ENCODE results near the gene SLC5A6. TPM values are rescaled to one million over a fixed set of nuclear protein-coding genes. Genes with fewer than 3 reads are reported as not detected.

SLC5A6 gene
- polyA plus RNA-seq, 2 donors, result 11.4 to 13.5 TPM

DNA sequence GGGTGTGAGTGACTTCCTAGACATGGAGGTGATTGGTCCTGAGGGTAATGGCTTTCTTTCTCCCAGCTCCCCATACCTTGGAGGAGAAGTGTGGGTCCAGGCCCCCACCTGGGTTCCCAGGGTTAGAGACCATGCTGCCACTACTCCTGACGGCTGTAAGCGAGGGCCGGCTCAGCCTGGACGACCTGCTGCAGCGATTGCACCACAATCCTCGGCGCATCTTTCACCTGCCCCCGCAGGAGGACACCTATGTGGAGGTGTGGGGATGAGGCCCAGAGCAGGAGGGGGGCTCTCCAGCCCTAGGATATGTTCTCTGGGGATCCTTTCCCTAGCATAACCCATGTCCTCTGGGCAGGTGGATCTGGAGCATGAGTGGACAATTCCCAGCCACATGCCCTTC, 26.9 kb upstream of the SLC5A6 start:
- Histone ChIP-seq H3K9me3 (ENCODE audit: control insufficient read depth in 2 of 2, insufficient read depth in 1 of 2, low read depth in 1 of 2, low read length in 1 of 2) (no peaks in the 10 kb centered on the region), H3K4me3 (ENCODE audit: low read depth in 1 of 2, low read length in 2 of 2) (no peak overlapping the region), H3K27me3 (ENCODE audit: control insufficient read depth in 1 of 2, insufficient read depth in 2 of 2, low read length in 2 of 2) (no peaks in the 10 kb centered on the region), H3K27ac (ENCODE audit: low read depth in 2 of 2, low read length in 1 of 2) (no peak overlapping the region), H3K4me1 (ENCODE audit: control insufficient read depth in 2 of 2, insufficient read depth in 2 of 2, low read length in 1 of 2) (no peaks in the 10 kb centered on the region), H3K36me3 (ENCODE audit: control insufficient read depth in 2 of 2, insufficient read depth in 2 of 2, low read length in 1 of 2) (peaks cover 46 to 86% of the 10 kb centered on the region in 2 donors)
- 96 to 97% methylated on average over 8 of the region's 8 CpGs for WGBS, 2 donors

DNA sequence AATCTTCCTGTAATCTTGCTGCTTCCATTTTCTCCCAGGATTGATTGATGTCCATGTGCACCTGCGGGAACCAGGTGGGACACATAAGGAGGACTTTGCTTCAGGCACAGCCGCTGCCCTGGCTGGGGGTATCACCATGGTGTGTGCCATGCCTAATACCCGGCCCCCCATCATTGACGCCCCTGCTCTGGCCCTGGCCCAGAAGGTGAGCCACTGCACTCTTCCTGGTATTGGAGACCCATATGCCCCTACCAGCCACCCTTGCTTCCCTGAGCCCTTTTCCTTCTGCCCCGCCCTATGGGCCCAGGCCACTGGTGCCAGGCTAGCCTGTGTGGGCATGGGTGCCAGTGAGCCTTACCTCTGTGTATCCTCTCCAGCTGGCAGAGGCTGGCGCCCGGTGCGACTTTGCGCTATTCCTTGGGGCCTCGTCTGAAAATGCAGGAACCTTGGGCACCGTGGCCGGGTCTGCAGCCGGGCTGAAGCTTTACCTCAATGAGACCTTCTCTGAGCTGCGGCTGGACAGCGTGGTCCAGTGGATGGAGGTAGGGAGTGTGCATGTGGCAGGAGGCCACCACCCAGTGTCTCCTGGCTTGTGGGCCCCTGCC, 25.4 kb upstream of the SLC5A6 start:
- Histone ChIP-seq H3K36me3 (ENCODE audit: control insufficient read depth in 2 of 2, insufficient read depth in 2 of 2, low read length in 1 of 2) (peaks cover 47 to 83% of the 10 kb centered on the region in 2 donors), H3K4me1 (ENCODE audit: control insufficient read depth in 2 of 2, insufficient read depth in 2 of 2, low read length in 1 of 2) (no peaks in the 10 kb centered on the region), H3K27ac (ENCODE audit: low read depth in 2 of 2, low read length in 1 of 2) (no peak overlapping the region), H3K4me3 (ENCODE audit: low read depth in 1 of 2, low read length in 2 of 2) (no peak overlapping the region), H3K9me3 (ENCODE audit: control insufficient read depth in 2 of 2, insufficient read depth in 1 of 2, low read depth in 1 of 2, low read length in 1 of 2) (no peaks in the 10 kb centered on the region), H3K27me3 (ENCODE audit: control insufficient read depth in 1 of 2, insufficient read depth in 2 of 2, low read length in 2 of 2) (no peaks in the 10 kb centered on the region)
- 95 to 96% methylated on average over 15 of the region's 15 CpGs for WGBS, 2 donors

DNA sequence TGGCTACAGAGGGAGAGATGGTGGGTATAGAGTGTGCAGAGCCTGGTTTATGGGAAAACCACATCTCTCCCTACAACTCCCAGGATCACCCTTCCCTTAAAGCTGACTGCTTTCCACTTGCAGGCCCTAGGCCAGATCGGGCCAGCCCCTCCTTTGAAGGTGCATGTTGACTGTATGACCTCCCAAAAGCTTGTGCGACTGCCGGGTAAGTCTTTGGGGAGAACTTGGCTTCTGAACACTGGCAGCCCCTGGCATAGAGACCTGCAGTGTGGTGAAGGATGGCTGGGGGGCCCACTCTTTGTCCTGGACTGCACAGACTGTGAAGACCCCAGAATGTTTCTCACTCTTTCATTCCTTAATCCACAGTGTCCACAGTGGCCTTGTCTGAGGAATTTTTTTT, 24.6 kb upstream of the SLC5A6 start:
- Histone ChIP-seq H3K27ac (ENCODE audit: low read depth in 2 of 2, low read length in 1 of 2) (no peak overlapping the region), H3K27me3 (ENCODE audit: control insufficient read depth in 1 of 2, insufficient read depth in 2 of 2, low read length in 2 of 2) (no peaks in the 10 kb centered on the region), H3K9me3 (ENCODE audit: control insufficient read depth in 2 of 2, insufficient read depth in 1 of 2, low read depth in 1 of 2, low read length in 1 of 2) (no peaks in the 10 kb centered on the region), H3K4me1 (ENCODE audit: control insufficient read depth in 2 of 2, insufficient read depth in 2 of 2, low read length in 1 of 2) (no peaks in the 10 kb centered on the region), H3K4me3 (ENCODE audit: low read depth in 1 of 2, low read length in 2 of 2) (no peak overlapping the region), H3K36me3 (ENCODE audit: control insufficient read depth in 2 of 2, insufficient read depth in 2 of 2, low read length in 1 of 2) (peaks cover 52 to 81% of the 10 kb centered on the region in 2 donors)
- WGBS, 2 donors, result 85 to 90% methylated on average over 3 of the region's 3 CpGs

DNA sequence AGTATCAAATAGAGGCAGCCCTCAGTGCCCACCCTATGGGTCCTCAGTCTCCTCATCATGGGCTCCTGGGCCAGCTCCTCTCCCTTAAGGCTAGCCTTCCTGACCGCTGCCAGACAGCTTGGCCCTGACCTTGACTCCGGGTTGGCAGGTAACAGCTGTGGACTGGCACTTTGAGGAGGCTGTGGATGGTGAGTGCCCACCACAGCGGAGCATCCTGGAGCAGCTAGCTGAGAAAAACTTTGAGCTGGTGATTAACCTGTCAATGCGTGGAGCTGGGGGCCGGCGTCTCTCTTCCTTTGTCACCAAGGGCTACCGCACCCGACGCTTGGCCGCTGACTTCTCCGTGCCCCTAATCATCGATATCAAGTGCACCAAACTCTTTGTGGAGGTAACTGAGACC, 24.1 kb upstream of the SLC5A6 start:
- Histone ChIP-seq H3K4me1 (ENCODE audit: control insufficient read depth in 2 of 2, insufficient read depth in 2 of 2, low read length in 1 of 2) (no peaks in the 10 kb centered on the region), H3K36me3 (ENCODE audit: control insufficient read depth in 2 of 2, insufficient read depth in 2 of 2, low read length in 1 of 2) (peaks cover 52 to 81% of the 10 kb centered on the region in 2 donors), H3K27me3 (ENCODE audit: control insufficient read depth in 1 of 2, insufficient read depth in 2 of 2, low read length in 2 of 2) (no peaks in the 10 kb centered on the region), H3K4me3 (ENCODE audit: low read depth in 1 of 2, low read length in 2 of 2) (no peak overlapping the region), H3K9me3 (ENCODE audit: control insufficient read depth in 2 of 2, insufficient read depth in 1 of 2, low read depth in 1 of 2, low read length in 1 of 2) (no peaks in the 10 kb centered on the region), H3K27ac (ENCODE audit: low read depth in 2 of 2, low read length in 1 of 2) (no peak overlapping the region)
- WGBS, 2 donors, result 95% methylated on average over 12 of the region's 12 CpGs

DNA sequence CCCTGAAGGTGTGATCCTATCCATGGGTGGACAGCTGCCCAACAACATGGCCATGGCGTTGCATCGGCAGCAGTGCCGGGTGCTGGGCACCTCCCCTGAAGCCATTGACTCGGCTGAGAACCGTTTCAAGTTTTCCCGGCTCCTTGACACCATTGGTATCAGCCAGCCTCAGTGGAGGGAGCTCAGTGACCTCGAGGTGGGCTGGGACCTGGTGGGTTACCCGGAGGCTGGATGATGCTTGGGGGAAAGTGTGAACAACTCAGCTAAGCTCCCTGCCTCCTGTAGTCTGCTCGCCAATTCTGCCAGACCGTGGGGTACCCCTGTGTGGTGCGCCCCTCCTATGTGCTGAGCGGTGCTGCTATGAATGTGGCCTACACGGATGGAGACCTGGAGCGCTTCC, 21.3 kb upstream of the SLC5A6 start:
- no peaks in the 10 kb centered on the region for H3K4me1 ChIP-seq (ENCODE audit: control insufficient read depth in 2 of 2, insufficient read depth in 2 of 2, low read length in 1 of 2)
- peaks cover 36 to 61% of the 10 kb centered on the region in 2 donors for H3K36me3 ChIP-seq (ENCODE audit: control insufficient read depth in 2 of 2, insufficient read depth in 2 of 2, low read length in 1 of 2)
- no peak overlapping the region for H3K4me3 ChIP-seq (ENCODE audit: low read depth in 1 of 2, low read length in 2 of 2)
- WGBS, 2 donors, result 94 to 96% methylated on average over 14 of the region's 14 CpGs
- H3K27me3 ChIP-seq (ENCODE audit: control insufficient read depth in 1 of 2, insufficient read depth in 2 of 2, low read length in 2 of 2), result no peaks in the 10 kb centered on the region
- no peak overlapping the region for H3K27ac ChIP-seq (ENCODE audit: low read depth in 2 of 2, low read length in 1 of 2)
- no peaks in the 10 kb centered on the region for H3K9me3 ChIP-seq (ENCODE audit: control insufficient read depth in 2 of 2, insufficient read depth in 1 of 2, low read depth in 1 of 2, low read length in 1 of 2)

DNA sequence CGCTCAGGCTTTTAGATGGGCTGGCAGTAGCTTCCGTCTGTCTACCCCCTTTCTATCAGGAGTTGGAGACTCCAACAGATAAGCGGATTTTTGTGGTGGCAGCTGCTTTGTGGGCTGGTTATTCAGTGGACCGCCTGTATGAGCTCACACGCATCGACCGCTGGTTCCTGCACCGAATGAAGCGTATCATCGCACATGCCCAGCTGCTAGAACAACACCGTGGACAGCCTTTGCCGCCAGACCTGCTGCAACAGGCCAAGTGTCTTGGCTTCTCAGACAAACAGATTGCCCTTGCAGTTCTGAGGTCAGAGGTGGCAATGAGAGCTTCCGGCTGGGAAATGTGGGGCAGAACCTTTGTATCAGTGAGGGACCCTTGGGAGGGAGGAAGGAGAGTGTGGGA, 19.9 kb upstream of the SLC5A6 start:
- Histone ChIP-seq H3K4me3 (ENCODE audit: low read depth in 1 of 2, low read length in 2 of 2) (no peak overlapping the region), H3K27ac (ENCODE audit: low read depth in 2 of 2, low read length in 1 of 2) (no peak overlapping the region), H3K27me3 (ENCODE audit: control insufficient read depth in 1 of 2, insufficient read depth in 2 of 2, low read length in 2 of 2) (no peaks in the 10 kb centered on the region), H3K9me3 (ENCODE audit: control insufficient read depth in 2 of 2, insufficient read depth in 1 of 2, low read depth in 1 of 2, low read length in 1 of 2) (no peaks in the 10 kb centered on the region), H3K4me1 (ENCODE audit: control insufficient read depth in 2 of 2, insufficient read depth in 2 of 2, low read length in 1 of 2) (no peaks in the 10 kb centered on the region), H3K36me3 (ENCODE audit: control insufficient read depth in 2 of 2, insufficient read depth in 2 of 2, low read length in 1 of 2) (peaks cover 29 to 53% of the 10 kb centered on the region in 2 donors)
- WGBS, 2 donors, result 95% methylated on average over 13 of the region's 13 CpGs

DNA sequence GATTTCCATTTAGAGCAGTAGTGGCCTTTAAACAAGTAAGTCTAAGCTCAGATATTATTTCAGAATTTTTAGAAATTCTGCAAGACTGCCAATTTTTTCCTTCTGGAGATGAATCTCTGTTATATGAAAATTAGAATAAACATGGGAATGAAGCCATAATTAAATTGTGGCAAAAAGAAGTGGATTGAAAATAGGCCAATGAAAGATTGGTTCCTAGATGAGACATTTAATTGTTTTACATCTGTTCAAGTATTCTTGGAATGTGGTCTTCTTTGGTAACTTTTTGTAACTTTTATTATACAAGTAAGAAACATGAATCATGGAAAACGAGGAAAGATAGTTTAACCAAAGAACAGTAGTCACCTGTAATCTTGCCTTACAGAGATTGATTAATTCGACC, 15.4 kb upstream of the SLC5A6 start:
- Histone ChIP-seq H3K36me3 (ENCODE audit: control insufficient read depth in 2 of 2, insufficient read depth in 2 of 2, low read length in 1 of 2) (peaks cover 36 to 52% of the 10 kb centered on the region in 2 donors), H3K27ac (ENCODE audit: low read depth in 2 of 2, low read length in 1 of 2) (no peak overlapping the region), H3K4me3 (ENCODE audit: low read depth in 1 of 2, low read length in 2 of 2) (no peak overlapping the region), H3K9me3 (ENCODE audit: control insufficient read depth in 2 of 2, insufficient read depth in 1 of 2, low read depth in 1 of 2, low read length in 1 of 2) (no peaks in the 10 kb centered on the region), H3K4me1 (ENCODE audit: control insufficient read depth in 2 of 2, insufficient read depth in 2 of 2, low read length in 1 of 2) (no peaks in the 10 kb centered on the region), H3K27me3 (ENCODE audit: control insufficient read depth in 1 of 2, insufficient read depth in 2 of 2, low read length in 2 of 2) (no peaks in the 10 kb centered on the region)
- 80 to 84% methylated on average over 2 of the region's 2 CpGs for WGBS, 2 donors

DNA sequence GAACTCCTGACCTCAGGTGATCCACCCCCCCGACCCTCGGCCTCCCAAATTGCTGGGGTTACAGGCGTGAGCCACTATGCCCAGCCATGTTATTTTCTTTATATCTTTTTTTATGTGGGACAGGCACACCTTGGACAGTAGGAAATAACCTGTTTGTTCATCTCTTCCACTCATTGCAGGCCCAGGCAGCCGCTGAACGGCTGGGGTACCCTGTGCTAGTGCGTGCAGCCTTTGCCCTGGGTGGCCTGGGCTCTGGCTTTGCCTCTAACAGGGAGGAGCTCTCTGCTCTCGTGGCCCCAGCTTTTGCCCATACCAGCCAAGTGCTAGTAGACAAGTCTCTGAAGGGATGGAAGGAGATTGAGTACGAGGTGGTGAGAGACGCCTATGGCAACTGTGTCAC, 13.5 kb upstream of the SLC5A6 start:
- Histone ChIP-seq H3K27ac (ENCODE audit: low read depth in 2 of 2, low read length in 1 of 2) (no peak overlapping the region), H3K9me3 (ENCODE audit: control insufficient read depth in 2 of 2, insufficient read depth in 1 of 2, low read depth in 1 of 2, low read length in 1 of 2) (no peaks in the 10 kb centered on the region), H3K4me3 (ENCODE audit: low read depth in 1 of 2, low read length in 2 of 2) (no peak overlapping the region), H3K4me1 (ENCODE audit: control insufficient read depth in 2 of 2, insufficient read depth in 2 of 2, low read length in 1 of 2) (no peaks in the 10 kb centered on the region), H3K36me3 (ENCODE audit: control insufficient read depth in 2 of 2, insufficient read depth in 2 of 2, low read length in 1 of 2) (peaks cover 26 to 47% of the 10 kb centered on the region in 2 donors), H3K27me3 (ENCODE audit: control insufficient read depth in 1 of 2, insufficient read depth in 2 of 2, low read length in 2 of 2) (no peaks in the 10 kb centered on the region)
- WGBS, 2 donors, result 91 to 93% methylated on average over 9 of the region's 9 CpGs

DNA sequence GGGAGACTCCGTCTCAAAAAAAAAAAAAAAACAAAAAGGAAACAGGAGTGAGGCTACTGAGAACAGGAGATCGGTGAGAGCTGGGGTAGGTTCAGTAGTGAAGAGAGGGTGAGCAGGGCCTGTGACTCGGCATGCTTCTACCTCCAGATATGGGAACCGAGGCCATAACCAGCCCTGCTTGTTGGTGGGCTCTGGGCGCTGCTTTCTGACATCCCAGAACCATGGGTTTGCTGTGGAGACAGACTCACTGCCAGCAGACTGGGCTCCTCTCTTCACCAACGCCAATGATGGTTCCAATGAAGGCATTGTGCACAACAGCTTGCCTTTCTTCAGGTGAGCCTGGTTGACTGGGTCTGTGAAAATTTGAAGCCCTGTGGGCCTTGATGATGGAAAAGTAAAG, 11.3 kb upstream of the SLC5A6 start:
- Histone ChIP-seq H3K4me3 (ENCODE audit: low read depth in 1 of 2, low read length in 2 of 2) (no peak overlapping the region), H3K9me3 (ENCODE audit: control insufficient read depth in 2 of 2, insufficient read depth in 1 of 2, low read depth in 1 of 2, low read length in 1 of 2) (no peaks in the 10 kb centered on the region), H3K27me3 (ENCODE audit: control insufficient read depth in 1 of 2, insufficient read depth in 2 of 2, low read length in 2 of 2) (no peaks in the 10 kb centered on the region), H3K4me1 (ENCODE audit: control insufficient read depth in 2 of 2, insufficient read depth in 2 of 2, low read length in 1 of 2) (no peaks in the 10 kb centered on the region), H3K27ac (ENCODE audit: low read depth in 2 of 2, low read length in 1 of 2) (no peak overlapping the region), H3K36me3 (ENCODE audit: control insufficient read depth in 2 of 2, insufficient read depth in 2 of 2, low read length in 1 of 2) (peaks cover 26 to 43% of the 10 kb centered on the region in 2 donors)
- WGBS, 2 donors, result 96 to 98% methylated on average over 6 of the region's 6 CpGs

DNA sequence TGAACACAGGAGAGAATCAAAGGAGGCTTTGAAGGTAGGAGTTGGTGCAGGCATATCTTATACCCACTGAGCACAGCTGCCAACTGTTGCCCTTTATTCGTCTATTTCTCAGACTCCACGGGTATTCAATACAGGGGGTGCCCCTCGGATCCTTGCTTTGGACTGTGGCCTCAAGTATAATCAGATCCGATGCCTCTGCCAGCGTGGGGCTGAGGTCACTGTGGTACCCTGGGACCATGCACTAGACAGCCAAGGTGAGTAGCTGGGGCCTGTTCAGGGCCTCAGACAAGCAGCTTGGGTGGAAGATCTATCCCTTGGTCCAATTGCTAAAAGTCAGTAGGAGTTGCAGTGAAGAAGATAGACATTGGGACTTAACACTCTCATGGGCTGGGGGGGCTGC, 10.3 kb upstream of the SLC5A6 start:
- Histone ChIP-seq H3K27me3 (ENCODE audit: control insufficient read depth in 1 of 2, insufficient read depth in 2 of 2, low read length in 2 of 2) (no peaks in the 10 kb centered on the region), H3K27ac (ENCODE audit: low read depth in 2 of 2, low read length in 1 of 2) (no peak overlapping the region), H3K4me1 (ENCODE audit: control insufficient read depth in 2 of 2, insufficient read depth in 2 of 2, low read length in 1 of 2) (no peaks in the 10 kb centered on the region), H3K36me3 (ENCODE audit: control insufficient read depth in 2 of 2, insufficient read depth in 2 of 2, low read length in 1 of 2) (peaks cover 26 to 43% of the 10 kb centered on the region in 2 donors), H3K9me3 (ENCODE audit: control insufficient read depth in 2 of 2, insufficient read depth in 1 of 2, low read depth in 1 of 2, low read length in 1 of 2) (no peaks in the 10 kb centered on the region), H3K4me3 (ENCODE audit: low read depth in 1 of 2, low read length in 2 of 2) (no peak overlapping the region)
- WGBS, 2 donors, result 95% methylated on average over 5 of the region's 5 CpGs
